GM12878 (cell line): Measurements from ENCODE around the gene ANKAR. TPM values are rescaled to one million over a fixed set of nuclear protein-coding genes. Genes with fewer than 3 reads are reported as not detected.
A peak's percentile ranks its signal among the peaks of the same experiment; 100 is the strongest.

Experiments
- ATAC-seq: fragments of 200-7000 bp; cut with Tn5 transposase; 3 replicates; pipeline ENCODE4 v1.9.1; 2020; ENCODE audit warnings: mild to moderate bottlenecking, moderate library complexity
- BruUV-seq: library from RNA; stranded (reverse); fragments of 400-500 nt; replicated peaks from 2 replicates; lab custom pipeline; 2021; lab: Mats Ljungman, UMichigan
- CTCF ChIA-PET: fragments of 300-600 bp; sonication (Branson Sonifier 250); formaldehyde crosslinking; extraction: SDS; loops from one replicate; lab custom pipeline; 2021; ENCODE audit warnings: inconsistent platforms; lab: Yijun Ruan, JAX
- POLR2A ChIA-PET: fragments of 350-600 bp; formaldehyde crosslinking; extraction: SDS; loops from one replicate; lab custom pipeline; 2021; ENCODE audit warnings: inconsistent platforms; lab: Charles Lee
- RAD21 ChIA-PET: fragments of 300-600 bp; sonication (Branson Sonifier 250); formaldehyde crosslinking; loops from one replicate; lab custom pipeline; 2023; ENCODE audit warnings: antibody characterized with exemption; ENCODE audit not compliant: unreplicated experiment; lab: Charles Lee
- SMC1A ChIA-PET: fragments of 300-600 bp; sonication (Branson Sonifier 250); formaldehyde crosslinking; loops from one replicate; lab custom pipeline; 2023; ENCODE audit not compliant: unreplicated experiment, uncharacterized antibody; lab: Charles Lee
- DNase-seq: peaks from one replicate; pipeline ENCODE4 v3.0.0-alpha.2; 2011; ENCODE audit warnings: low read depth, low spot score
- FAIRE-seq: peaks from 3 replicates; lab custom pipeline; 2011; peaks lifted over from hg19 to GRCh38; lab: Jason Lieb, UNC
- H2AFZ ChIP-seq: 2 replicates; pipeline ENCODE4 v1.6.0; 2011; ENCODE audit warnings: low read depth, low read length, control low read depth; ENCODE audit not compliant: control insufficient read depth
- H3K27ac ChIP-seq: 2 replicates; pipeline ENCODE4 v1.5.1; 2011; ENCODE audit warnings: control low read depth; ENCODE audit not compliant: control insufficient read depth, insufficient read depth
- H3K27me3 ChIP-seq, 2 experiments: replicated peaks in 1 of 2; 2 replicates each; pipeline versions ENCODE4 v1.6.0 to v1.6.1; 2011; ENCODE audit warnings: low read length in 1 of 2; ENCODE audit not compliant: control insufficient read depth in 2 of 2, insufficient read depth in 2 of 2
- H3K36me3 ChIP-seq, 2 experiments: 2 replicates each; pipeline ENCODE4 v1.5.1; 2011; ENCODE audit warnings: low read length in 1 of 2; ENCODE audit not compliant: control insufficient read depth in 2 of 2, insufficient read depth in 2 of 2
- H3K4me1 ChIP-seq: 2 replicates; pipeline ENCODE4 v1.6.1; 2011; ENCODE audit warnings: mild to moderate bottlenecking, low read length, moderate library complexity, mixed read lengths; ENCODE audit not compliant: control insufficient read depth, insufficient read depth
- H3K4me2 ChIP-seq: 2 replicates; pipeline ENCODE4 v1.6.0; 2011; ENCODE audit warnings: control low read depth; ENCODE audit not compliant: control insufficient read depth, insufficient read depth
- H3K4me3 ChIP-seq: fragments of 200-600 bp; sonication (generic); 2 replicates; pipeline ENCODE4 v1.5.1; 2016
- H3K79me2 ChIP-seq: 2 replicates; pipeline ENCODE4 v1.6.0; 2011; ENCODE audit warnings: low read length; ENCODE audit not compliant: control insufficient read depth, insufficient read depth
- H3K9ac ChIP-seq: 2 replicates; pipeline ENCODE4 v1.8.0; 2011; ENCODE audit warnings: low read length, control low read depth, mixed read lengths; ENCODE audit not compliant: control insufficient read depth, insufficient read depth
- H3K9me3 ChIP-seq: replicated peaks from 3 replicates; pipeline ENCODE4 v1.5.1; 2011; ENCODE audit warnings: mild to moderate bottlenecking, low read length; ENCODE audit not compliant: control insufficient read depth, insufficient read depth
- H4K20me1 ChIP-seq: 2 replicates; pipeline ENCODE4 v1.6.0; 2011; ENCODE audit not compliant: control insufficient read depth, insufficient read depth
- CBX5 ChIP-seq: sonication (generic); IDR thresholded peaks from 2 replicates; pipeline ENCODE4 v1.6.1; 2016; ENCODE audit warnings: low read depth, moderate library complexity, mild to moderate bottlenecking, inconsistent platforms
- EGR1 ChIP-seq, 2 experiments: IDR thresholded peaks; 1 replicate in 1 of 2; 2 replicates in 1 of 2; pipeline ENCODE4 v1.6.1; 2011 to 2012; ENCODE audit warnings: low read depth in 2 of 2, low read length in 2 of 2, borderline replicate concordance in 1 of 2, mild to moderate bottlenecking in 1 of 2, moderate library complexity in 1 of 2
- ESRRA ChIP-seq: IDR thresholded peaks from 2 replicates; pipeline ENCODE4 v1.6.1; 2012; ENCODE audit warnings: mild to moderate bottlenecking, low read length, improper control_type of control experiment
- EZH2 ChIP-seq: IDR thresholded peaks from 2 replicates; pipeline ENCODE4 v1.6.1; 2012; ENCODE audit warnings: low read depth, mild to moderate bottlenecking, control low read depth, inconsistent platforms, low read length, borderline replicate concordance; ENCODE audit not compliant: control insufficient read depth
- NBN ChIP-seq: fragments of 450-650 bp; IDR thresholded peaks from 2 replicates; pipeline ENCODE4 v1.6.1; 2016
- NR2F1 ChIP-seq: fragments of 450-650 bp; conservative IDR thresholded peaks from 2 replicates; pipeline ENCODE4 v1.6.1; 2017; ENCODE audit warnings: mild to moderate bottlenecking
- NRF1 ChIP-seq: conservative IDR thresholded peaks from 2 replicates; pipeline ENCODE4 v1.6.1; 2011; ENCODE audit warnings: mild to moderate bottlenecking, low read depth, low read length, improper control_type of control experiment
- PKNOX1 ChIP-seq: fragments of 450-650 bp; IDR thresholded peaks from 2 replicates; pipeline ENCODE4 v1.6.1; 2016; ENCODE audit warnings: mild to moderate bottlenecking
- RFX5 ChIP-seq: IDR thresholded peaks from 2 replicates; pipeline ENCODE4 v1.6.1; 2011; ENCODE audit warnings: low read depth, low read length, improper control_type of control experiment
- SREBF2 ChIP-seq: IDR thresholded peaks from 2 replicates; pipeline ENCODE4 v1.6.1; 2012; ENCODE audit warnings: mild to moderate bottlenecking, low read length
- TBL1XR1 ChIP-seq: IDR thresholded peaks from 2 replicates; pipeline ENCODE4 v1.6.1; 2012; ENCODE audit warnings: low read depth, low read length, improper control_type of control experiment
- TCF3 ChIP-seq: IDR thresholded peaks from 2 replicates; pipeline ENCODE4 v1.6.1; 2012; ENCODE audit warnings: low read depth, mild to moderate bottlenecking, low read length, borderline replicate concordance; ENCODE audit not compliant: insufficient read depth
- ZNF384 ChIP-seq: IDR thresholded peaks from 2 replicates; pipeline ENCODE4 v1.6.1; 2012; ENCODE audit warnings: low read depth, mild to moderate bottlenecking, low read length, improper control_type of control experiment, borderline replicate concordance
- WGBS: methylation state at CpG from one replicate; pipeline ENCODE4 v1.1.6; 2016; ENCODE audit warnings: low lambda C conversion rate; ENCODE audit not compliant: insufficient replicate concordance, insufficient coverage; ENCODE audit errors: missing lambda C conversion rate; 5-methylcytosine and 5-hydroxymethylcytosine counted together
- in situ Hi-C: fragments of 300-500 bp; cut with MboI; formaldehyde crosslinking; loops from 9 replicates; pipeline ENCODE4 v1.14.3; 2018; ENCODE audit warnings: mixed read lengths
- intact Hi-C: fragments of 100-400 bp; cut with micrococcal nuclease; formaldehyde crosslinking; loops from one replicate; pipeline ENCODE4 v1.14.2; 2022; ENCODE audit not compliant: unreplicated experiment
- polyA plus RNA-seq, 11 experiments: library from polyadenylated mRNA; depleted of rRNA in 4 of 11; unstranded in 6 of 11; stranded (reverse) in 5 of 11; fragments of >200 nt; fragmentation: Nextera tagmentation in 4 of 11; fragmentation: Illumina TruSeq in 1 of 11; extraction: Ambion mirVana in 4 of 11; extraction: Trizol in 1 of 11; gene quantifications; 1 replicate in 1 of 11; 2 replicates in 10 of 11; pipeline versions ENCODE4 v1.2.1 to v1.2.3, GENCODE V29; 2011 to 2016; ENCODE audit warnings: inconsistent platforms in 2 of 11, missing spikeins in 2 of 11, low read depth in 1 of 11
- total RNA-seq, 4 experiments: library from RNA; depleted of rRNA in 3 of 4; stranded (reverse); fragments of >200 nt in 3 of 4; fragmentation: Illumina TruSeq in 1 of 4; extraction: Trizol in 1 of 4; gene quantifications; 2 replicates each; pipeline versions ENCODE4 v1.2.1 to v1.2.3, GENCODE V29; 2013 to 2021

Gene ANKAR
- total and polyA plus RNA-seq, 10 of the 15 experiments (the other 5 are each of a cell fraction or from before 2014, with no cell fraction given): 1.3 to 4.2 (median 2.7) TPM

GRCh38 chr2:189661148-189661956 is 13.1 kb upstream of the ANKAR start, which contains the start of gene ASNSD1 (continued):
- TF ChIP-seq NR2F1: peak; percentile 85
- TF ChIP-seq RFX5: no peak
- TF ChIP-seq NBN: peak; percentile 60; the same call in 1 of the 2 replicates
- TF ChIP-seq TBL1XR1: 0 out of 2 replicates have a peak, but pooled peaks have one; percentile 54
- no peak for TF ChIP-seq ESRRA
- TF ChIP-seq SREBF2: no peak
- peak; percentile 99 for TF ChIP-seq NRF1
- no peak for TF ChIP-seq EGR1 (IDR thresholded peaks at IDR 0.05; ENCODE audit: borderline replicate concordance in 1 of 2, low read depth in 2 of 2, low read length in 2 of 2)
- no peak for TF ChIP-seq CBX5
- no peak for TF ChIP-seq TCF3
- peak; percentile 33; the same call in 1 of the 2 replicates for TF ChIP-seq ZNF384

DNA sequence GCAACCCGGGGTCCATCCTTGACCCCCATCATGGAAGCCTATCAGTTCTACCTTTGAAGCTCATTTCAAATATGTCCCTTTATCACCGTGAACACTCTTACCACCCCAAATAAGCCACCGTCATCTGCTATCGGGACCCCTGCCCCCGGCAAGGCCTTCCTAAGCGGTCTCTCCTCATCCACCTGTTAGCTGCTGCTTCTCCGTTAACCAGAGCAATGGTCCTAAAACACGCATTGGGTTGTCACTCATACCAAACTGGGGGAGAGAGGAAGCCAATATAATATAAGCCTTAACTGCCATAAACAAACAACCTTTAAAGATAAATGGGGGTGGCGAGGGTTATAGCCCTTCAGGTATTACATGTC is 12.5 kb upstream of the ANKAR start:
- 0% methylated on average over 9 of the region's 9 CpGs for WGBS
- peak; percentile 12 for ATAC-seq
- no peak for TF ChIP-seq EZH2
- peak; percentile 41; the same call in 1 of the 2 replicates for TF ChIP-seq PKNOX1

More for the DNA sequence above, 12.5 kb upstream of the ANKAR start:
- no peaks in the 10 kb centered on the region for H3K27me3 ChIP-seq
- SMC1A ChIA-PET: interaction anchor here (0.7 to 6.9 kb wide), 8 partner anchors 12 to 771 kb away, joined by 3 to 71 read pairs (median 8); partner anchors contain the start of genes ANKAR and OSGEPL1
- intact Hi-C loops (loop anchor here (1.0 to 5.0 kb wide), 8 partner anchors 12 to 520 kb away; partner anchors contain the start of genes ANKAR, ORMDL1, OSGEPL1 and PMS1), in situ Hi-C loops (no loop called here)
- DNase-seq (no peak), FAIRE-seq (no peak)
- CTCF ChIA-PET: interaction anchor here (0.5 to 9.9 kb wide), 14 partner anchors 12 to 469 kb away, joined by 3 to 163 read pairs (median 4); partner anchors contain the start of genes ANKAR and OSGEPL1
- peak overlapping the region; percentile 78 for H3K4me2 ChIP-seq
- peaks cover 13% of the 10 kb centered on the region; the same call in 1 of the 2 replicates for H3K4me1 ChIP-seq
- RAD21 ChIA-PET: interaction anchor here (1.0 to 2.3 kb wide), 14 partner anchors 12 to 690 kb away, joined by 3 to 14 read pairs (median 3); partner anchors contain the start of genes ORMDL1, OSGEPL1 and PMS1
- peak overlapping the region; percentile 99 for H3K9ac ChIP-seq
- H3K9me3 ChIP-seq: no peaks in the 10 kb centered on the region
- no peaks in the 10 kb centered on the region for H4K20me1 ChIP-seq
- H3K4me3 ChIP-seq: peak overlapping the region; percentile 82
- H3K36me3 ChIP-seq: peaks cover 0 to 9% of the 10 kb centered on the region in 2 experiments; a peak in 2 of 4 replicates
- no TSS peak for BruUV-seq
- POLR2A ChIA-PET: interaction anchor here (1.1 to 2.4 kb wide), 5 partner anchors 9 to 100 kb away, joined by 4 to 11 read pairs (median 8); partner anchors contain the start of genes ANKAR and OSGEPL1
- H3K27ac ChIP-seq: peak overlapping the region; percentile 93
- H3K79me2 ChIP-seq: peaks cover 34% of the 10 kb centered on the region
- peak overlapping the region; percentile 98 for H2AFZ ChIP-seq
